Measurements from ENCODE around the gene XXYLT1.

DNA sequence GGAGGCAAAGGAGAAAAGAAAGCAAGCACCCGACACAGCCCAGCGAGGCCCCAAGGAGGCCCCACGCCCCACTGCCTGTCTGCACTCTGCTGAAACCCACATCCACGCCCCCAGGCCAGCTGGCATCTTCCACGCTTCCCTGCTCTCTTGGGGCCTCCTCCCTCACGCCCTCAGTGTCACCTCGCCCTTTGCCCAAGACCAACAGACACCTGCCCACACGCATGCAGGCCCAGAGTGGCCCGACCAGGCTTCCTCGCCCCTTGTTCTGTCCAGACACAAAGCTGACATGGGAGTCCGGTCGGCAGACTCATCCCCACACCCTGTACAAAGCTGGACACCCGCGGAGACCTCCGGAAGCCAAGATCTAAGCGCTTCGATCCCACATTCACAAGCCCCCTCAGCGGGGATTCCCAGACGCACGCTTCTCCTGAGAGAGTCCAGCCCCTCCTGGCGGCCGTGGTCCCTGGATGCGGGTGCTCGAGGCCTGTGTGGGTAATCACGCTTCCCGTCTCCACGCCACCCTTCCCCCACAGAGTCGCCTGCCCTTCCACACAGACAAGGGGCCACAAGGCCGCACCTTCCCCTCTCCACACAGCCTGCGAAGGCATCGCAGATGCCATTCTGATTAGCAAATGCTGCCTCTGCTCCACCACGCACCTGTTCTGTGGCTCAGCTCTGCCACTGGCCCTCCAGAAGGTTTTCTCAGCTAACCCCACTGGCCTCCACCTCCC is 176.6 kb downstream of the XXYLT1 start:
- TF ChIP-seq ZFP3 (tag by site-specific recombination; IDR thresholded peaks at IDR 0.05; ENCODE audit: low read depth) (no peak), ZNF521 (tag by site-specific recombination; IDR thresholded peaks at IDR 0.05) (no peak), ZNF138 (tag by site-specific recombination; IDR thresholded peaks at IDR 0.05; ENCODE audit: borderline replicate concordance) (no peak), CTCF (tag by site-specific recombination; IDR thresholded peaks at IDR 0.05) (no peak), ZNF184 (tag by site-specific recombination; IDR thresholded peaks at IDR 0.05) (no peak), YY1 (tag by site-specific recombination; IDR thresholded peaks at IDR 0.05) (no peak), SALL2 (tag by site-specific recombination; IDR thresholded peaks at IDR 0.05; ENCODE audit: borderline replicate concordance) (no peak), ZNF146 (tag by site-specific recombination; IDR thresholded peaks at IDR 0.05) (no peak)
- TF ChIP-seq, protein P1, sequence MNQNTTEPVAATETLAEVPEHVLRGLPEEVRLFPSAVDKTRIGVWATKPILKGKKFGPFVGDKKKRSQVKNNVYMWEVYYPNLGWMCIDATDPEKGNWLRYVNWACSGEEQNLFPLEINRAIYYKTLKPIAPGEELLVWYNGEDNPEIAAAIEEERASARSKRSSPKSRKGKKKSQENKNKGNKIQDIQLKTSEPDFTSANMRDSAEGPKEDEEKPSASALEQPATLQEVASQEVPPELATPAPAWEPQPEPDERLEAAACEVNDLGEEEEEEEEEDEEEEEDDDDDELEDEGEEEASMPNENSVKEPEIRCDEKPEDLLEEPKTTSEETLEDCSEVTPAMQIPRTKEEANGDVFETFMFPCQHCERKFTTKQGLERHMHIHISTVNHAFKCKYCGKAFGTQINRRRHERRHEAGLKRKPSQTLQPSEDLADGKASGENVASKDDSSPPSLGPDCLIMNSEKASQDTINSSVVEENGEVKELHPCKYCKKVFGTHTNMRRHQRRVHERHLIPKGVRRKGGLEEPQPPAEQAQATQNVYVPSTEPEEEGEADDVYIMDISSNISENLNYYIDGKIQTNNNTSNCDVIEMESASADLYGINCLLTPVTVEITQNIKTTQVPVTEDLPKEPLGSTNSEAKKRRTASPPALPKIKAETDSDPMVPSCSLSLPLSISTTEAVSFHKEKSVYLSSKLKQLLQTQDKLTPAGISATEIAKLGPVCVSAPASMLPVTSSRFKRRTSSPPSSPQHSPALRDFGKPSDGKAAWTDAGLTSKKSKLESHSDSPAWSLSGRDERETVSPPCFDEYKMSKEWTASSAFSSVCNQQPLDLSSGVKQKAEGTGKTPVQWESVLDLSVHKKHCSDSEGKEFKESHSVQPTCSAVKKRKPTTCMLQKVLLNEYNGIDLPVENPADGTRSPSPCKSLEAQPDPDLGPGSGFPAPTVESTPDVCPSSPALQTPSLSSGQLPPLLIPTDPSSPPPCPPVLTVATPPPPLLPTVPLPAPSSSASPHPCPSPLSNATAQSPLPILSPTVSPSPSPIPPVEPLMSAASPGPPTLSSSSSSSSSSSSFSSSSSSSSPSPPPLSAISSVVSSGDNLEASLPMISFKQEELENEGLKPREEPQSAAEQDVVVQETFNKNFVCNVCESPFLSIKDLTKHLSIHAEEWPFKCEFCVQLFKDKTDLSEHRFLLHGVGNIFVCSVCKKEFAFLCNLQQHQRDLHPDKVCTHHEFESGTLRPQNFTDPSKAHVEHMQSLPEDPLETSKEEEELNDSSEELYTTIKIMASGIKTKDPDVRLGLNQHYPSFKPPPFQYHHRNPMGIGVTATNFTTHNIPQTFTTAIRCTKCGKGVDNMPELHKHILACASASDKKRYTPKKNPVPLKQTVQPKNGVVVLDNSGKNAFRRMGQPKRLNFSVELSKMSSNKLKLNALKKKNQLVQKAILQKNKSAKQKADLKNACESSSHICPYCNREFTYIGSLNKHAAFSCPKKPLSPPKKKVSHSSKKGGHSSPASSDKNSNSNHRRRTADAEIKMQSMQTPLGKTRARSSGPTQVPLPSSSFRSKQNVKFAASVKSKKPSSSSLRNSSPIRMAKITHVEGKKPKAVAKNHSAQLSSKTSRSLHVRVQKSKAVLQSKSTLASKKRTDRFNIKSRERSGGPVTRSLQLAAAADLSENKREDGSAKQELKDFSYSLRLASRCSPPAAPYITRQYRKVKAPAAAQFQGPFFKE (tag by site-specific recombination; IDR thresholded peaks at IDR 0.05; ENCODE audit: borderline replicate concordance) = no peak
- TF ChIP-seq, protein P2, sequence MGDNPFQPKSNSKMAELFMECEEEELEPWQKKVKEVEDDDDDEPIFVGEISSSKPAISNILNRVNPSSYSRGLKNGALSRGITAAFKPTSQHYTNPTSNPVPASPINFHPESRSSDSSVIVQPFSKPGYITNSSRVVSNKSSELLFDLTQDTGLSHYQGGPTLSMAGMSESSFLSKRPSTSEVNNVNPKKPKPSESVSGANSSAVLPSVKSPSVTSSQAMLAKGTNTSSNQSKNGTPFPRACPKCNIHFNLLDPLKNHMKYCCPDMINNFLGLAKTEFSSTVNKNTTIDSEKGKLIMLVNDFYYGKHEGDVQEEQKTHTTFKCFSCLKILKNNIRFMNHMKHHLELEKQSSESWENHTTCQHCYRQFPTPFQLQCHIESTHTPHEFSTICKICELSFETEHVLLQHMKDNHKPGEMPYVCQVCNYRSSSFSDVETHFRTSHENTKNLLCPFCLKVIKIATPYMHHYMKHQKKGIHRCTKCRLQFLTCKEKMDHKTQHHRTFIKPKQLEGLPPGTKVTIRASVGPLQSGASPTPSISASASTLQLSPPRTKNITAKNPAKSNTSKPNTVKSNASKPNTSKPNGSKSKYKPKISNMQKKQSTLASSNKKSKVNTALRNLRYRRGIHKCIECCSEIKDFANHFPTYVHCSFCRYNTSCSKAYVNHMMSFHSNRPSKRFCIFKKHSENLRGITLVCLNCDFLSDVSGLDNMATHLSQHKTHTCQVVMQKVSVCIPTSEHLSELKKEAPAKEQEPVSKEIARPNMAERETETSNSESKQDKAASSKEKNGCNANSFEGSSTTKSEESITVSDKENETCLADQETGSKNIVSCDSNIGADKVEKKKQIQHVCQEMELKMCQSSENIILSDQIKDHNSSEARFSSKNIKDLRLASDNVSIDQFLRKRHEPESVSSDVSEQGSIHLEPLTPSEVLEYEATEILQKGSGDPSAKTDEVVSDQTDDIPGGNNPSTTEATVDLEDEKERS (tag by site-specific recombination; IDR thresholded peaks at IDR 0.05) = no peak
- TF ChIP-seq, protein P3, sequence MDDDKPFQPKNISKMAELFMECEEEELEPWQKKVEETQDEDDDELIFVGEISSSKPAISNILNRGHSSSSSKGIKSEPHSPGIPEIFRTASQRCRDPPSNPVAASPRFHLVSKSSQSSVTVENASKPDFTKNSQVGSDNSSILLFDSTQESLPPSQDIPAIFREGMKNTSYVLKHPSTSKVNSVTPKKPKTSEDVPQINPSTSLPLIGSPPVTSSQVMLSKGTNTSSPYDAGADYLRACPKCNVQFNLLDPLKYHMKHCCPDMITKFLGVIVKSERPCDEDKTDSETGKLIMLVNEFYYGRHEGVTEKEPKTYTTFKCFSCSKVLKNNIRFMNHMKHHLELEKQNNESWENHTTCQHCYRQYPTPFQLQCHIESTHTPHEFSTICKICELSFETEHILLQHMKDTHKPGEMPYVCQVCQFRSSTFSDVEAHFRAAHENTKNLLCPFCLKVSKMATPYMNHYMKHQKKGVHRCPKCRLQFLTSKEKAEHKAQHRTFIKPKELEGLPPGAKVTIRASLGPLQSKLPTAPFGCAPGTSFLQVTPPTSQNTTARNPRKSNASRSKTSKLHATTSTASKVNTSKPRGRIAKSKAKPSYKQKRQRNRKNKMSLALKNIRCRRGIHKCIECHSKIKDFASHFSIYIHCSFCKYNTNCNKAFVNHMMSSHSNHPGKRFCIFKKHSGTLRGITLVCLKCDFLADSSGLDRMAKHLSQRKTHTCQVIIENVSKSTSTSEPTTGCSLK (tag by site-specific recombination; IDR thresholded peaks at IDR 0.05) = no peak
- TF ChIP-seq, protein P4, sequence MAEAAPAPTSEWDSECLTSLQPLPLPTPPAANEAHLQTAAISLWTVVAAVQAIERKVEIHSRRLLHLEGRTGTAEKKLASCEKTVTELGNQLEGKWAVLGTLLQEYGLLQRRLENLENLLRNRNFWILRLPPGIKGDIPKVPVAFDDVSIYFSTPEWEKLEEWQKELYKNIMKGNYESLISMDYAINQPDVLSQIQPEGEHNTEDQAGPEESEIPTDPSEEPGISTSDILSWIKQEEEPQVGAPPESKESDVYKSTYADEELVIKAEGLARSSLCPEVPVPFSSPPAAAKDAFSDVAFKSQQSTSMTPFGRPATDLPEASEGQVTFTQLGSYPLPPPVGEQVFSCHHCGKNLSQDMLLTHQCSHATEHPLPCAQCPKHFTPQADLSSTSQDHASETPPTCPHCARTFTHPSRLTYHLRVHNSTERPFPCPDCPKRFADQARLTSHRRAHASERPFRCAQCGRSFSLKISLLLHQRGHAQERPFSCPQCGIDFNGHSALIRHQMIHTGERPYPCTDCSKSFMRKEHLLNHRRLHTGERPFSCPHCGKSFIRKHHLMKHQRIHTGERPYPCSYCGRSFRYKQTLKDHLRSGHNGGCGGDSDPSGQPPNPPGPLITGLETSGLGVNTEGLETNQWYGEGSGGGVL (tag by site-specific recombination; IDR thresholded peaks at IDR 0.05) = no peak

Data from HEK293 (cell line).